Left lung (tissue), 10 donors: Measurements from ENCODE around the gene ARX. TPM values are rescaled to one million over a fixed set of nuclear protein-coding genes. Genes with fewer than 3 reads are reported as not detected.

Experiments used
- ATAC-seq: fragments of 200-7000 bp; cut with Tn5 transposase; one replicate; pipeline ENCODE4 v1.9.1; 2020; ENCODE audit warnings: moderate library complexity
- DNase-seq, 4 donors: peaks; one replicate each; pipeline ENCODE4 v3.0.0-alpha.2; 2013 to 2020
- H3K27ac ChIP-seq, 2 donors: fragments of 200-600 bp; sonication (generic) in 1 of 2; one replicate each; pipeline versions ENCODE4 v1.5.0 to v1.8.0; 2020 to 2021
- H3K27me3 ChIP-seq, 2 donors: fragments of 200-600 bp; sonication (generic) in 1 of 2; one replicate each; pipeline versions ENCODE4 v1.5.0 to v1.8.0; 2020 to 2021
- H3K36me3 ChIP-seq, 2 donors: fragments of 200-600 bp; sonication (generic) in 1 of 2; one replicate each; pipeline versions ENCODE4 v1.5.0 to v1.8.0; 2020 to 2021
- H3K4me1 ChIP-seq, 2 donors: fragments of 200-600 bp; one replicate each; pipeline ENCODE4 v1.8.0; 2021
- H3K4me3 ChIP-seq, 2 donors: fragments of 200-600 bp; sonication (generic) in 1 of 2; one replicate each; pipeline versions ENCODE4 v1.5.0 to v1.8.0; 2020 to 2021; ENCODE audit warnings: mild to moderate bottlenecking in 1 of 2
- H3K9me3 ChIP-seq, 2 donors: fragments of 200-600 bp; sonication (generic) in 1 of 2; one replicate each; pipeline versions ENCODE4 v1.5.0 to v1.8.0; 2020 to 2021
- intact Hi-C, 2 donors: fragments of 100-400 bp; cut with DNase I; formaldehyde crosslinking; loops; one replicate each; pipeline versions ENCODE4 v1.11.2 to v1.14.2; 2022
- polyA plus RNA-seq, 6 donors: library from polyadenylated mRNA; unstranded; fragments of 120-200 nt; gene quantifications; one replicate each; pipeline ENCODE4 v1.2.1, GENCODE V29; 2013; ENCODE audit not compliant: insufficient read length in 6 of 6
- total RNA-seq, 2 donors: library from RNA; stranded (reverse); fragmentation: NEBNext Ultra II Directional; extraction: Animal tissue kit (Norgen Biotek cat#: 25700); gene quantifications; one replicate each; pipeline ENCODE4 v1.2.1, GENCODE V29; 2021
- TF ChIP-seq, protein P1 (sequence below), 2 donors: fragments of 200-600 bp; sonication (generic) in 1 of 2; IDR thresholded peaks; one replicate each; pipeline versions ENCODE4 v1.5.0 to v1.8.0; 2021; ENCODE audit warnings: antibody characterized with exemption in 2 of 2
- donor health status: DM: no; HTN: yes; CAD: no.
- donor health status: DM: no; HTN: no; CAD: no.

Gene ARX
- total and polyA plus RNA-seq, 8 donors: 0.07 to 0.41 (median 0.13) TPM; not detected in 1

- no peak overlapping the region for H3K4me3 ChIP-seq
- no peaks in the 10 kb centered on the region for H3K9me3 ChIP-seq
- intact Hi-C loops: no loop called here
- no peak overlapping the region for H3K27ac ChIP-seq
- TF ChIP-seq, protein P1, sequence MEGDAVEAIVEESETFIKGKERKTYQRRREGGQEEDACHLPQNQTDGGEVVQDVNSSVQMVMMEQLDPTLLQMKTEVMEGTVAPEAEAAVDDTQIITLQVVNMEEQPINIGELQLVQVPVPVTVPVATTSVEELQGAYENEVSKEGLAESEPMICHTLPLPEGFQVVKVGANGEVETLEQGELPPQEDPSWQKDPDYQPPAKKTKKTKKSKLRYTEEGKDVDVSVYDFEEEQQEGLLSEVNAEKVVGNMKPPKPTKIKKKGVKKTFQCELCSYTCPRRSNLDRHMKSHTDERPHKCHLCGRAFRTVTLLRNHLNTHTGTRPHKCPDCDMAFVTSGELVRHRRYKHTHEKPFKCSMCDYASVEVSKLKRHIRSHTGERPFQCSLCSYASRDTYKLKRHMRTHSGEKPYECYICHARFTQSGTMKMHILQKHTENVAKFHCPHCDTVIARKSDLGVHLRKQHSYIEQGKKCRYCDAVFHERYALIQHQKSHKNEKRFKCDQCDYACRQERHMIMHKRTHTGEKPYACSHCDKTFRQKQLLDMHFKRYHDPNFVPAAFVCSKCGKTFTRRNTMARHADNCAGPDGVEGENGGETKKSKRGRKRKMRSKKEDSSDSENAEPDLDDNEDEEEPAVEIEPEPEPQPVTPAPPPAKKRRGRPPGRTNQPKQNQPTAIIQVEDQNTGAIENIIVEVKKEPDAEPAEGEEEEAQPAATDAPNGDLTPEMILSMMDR (IDR thresholded peaks at IDR 0.05): no peak
- H3K36me3 ChIP-seq: no peaks in the 10 kb centered on the region
- DNase-seq: no peak
- H3K27me3 ChIP-seq: no peaks in the 10 kb centered on the region
- H3K4me1 ChIP-seq: no peaks in the 10 kb centered on the region
- no peak for ATAC-seq
Measured at GRCh38 chrX:24987731-24988130, 28.0 kb downstream of the ARX start.

DNA sequence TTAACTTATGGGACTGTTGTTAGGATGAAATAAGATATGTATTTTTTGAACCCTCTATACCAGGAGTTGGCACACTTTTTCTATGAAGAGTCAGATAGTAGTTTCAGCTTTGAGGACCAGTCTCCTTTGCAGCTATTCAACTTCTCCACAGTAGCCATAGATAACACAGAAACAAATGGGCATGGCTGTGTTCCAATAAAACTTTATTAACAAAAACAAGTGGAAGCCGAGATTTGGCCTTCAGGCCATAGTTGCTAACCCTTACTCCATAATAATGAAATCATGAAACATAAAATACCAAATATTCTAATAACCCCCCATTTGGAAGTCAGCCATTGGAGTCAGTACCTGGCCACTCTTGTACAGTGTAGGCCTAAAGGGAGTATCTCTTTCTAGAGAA is 30.6 kb downstream of the ARX start:
- no peak for ATAC-seq
- Histone ChIP-seq H3K4me3 (no peak overlapping the region), H3K27ac (no peak overlapping the region), H3K27me3 (no peaks in the 10 kb centered on the region), H3K36me3 (no peaks in the 10 kb centered on the region), H3K9me3 (no peaks in the 10 kb centered on the region), H3K4me1 (no peaks in the 10 kb centered on the region)
- intact Hi-C loops: no loop called here
- no peak for DNase-seq
- TF ChIP-seq, protein P1 (IDR thresholded peaks at IDR 0.05): no peak

DNA sequence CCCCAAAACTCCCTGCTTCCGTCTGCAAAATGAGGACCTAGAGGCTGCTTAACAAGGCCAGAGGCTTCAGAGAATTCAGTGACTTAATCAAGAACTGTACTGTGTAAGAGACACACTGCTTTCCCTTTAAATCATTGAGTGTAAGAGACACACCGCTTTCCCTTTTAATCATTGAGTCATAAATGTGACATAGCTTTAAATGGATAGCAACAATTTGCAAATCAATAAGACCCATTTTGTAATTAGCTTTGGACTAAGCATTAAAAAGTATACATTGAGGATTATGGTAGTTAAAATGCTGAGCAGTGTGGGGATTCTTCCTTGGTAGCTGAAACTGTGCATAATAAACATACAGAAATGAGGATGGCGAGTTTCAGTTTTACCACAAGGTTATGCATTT is 31.8 kb downstream of the ARX start:
- ATAC-seq (no peak), DNase-seq (no peak)
- H3K9me3 ChIP-seq: no peaks in the 10 kb centered on the region
- H3K36me3 ChIP-seq: no peaks in the 10 kb centered on the region
- no peaks in the 10 kb centered on the region for H3K27me3 ChIP-seq
- intact Hi-C loops: no loop called here
- no peaks in the 10 kb centered on the region for H3K4me1 ChIP-seq
- TF ChIP-seq, protein P1 (IDR thresholded peaks at IDR 0.05): no peak
- no peak overlapping the region for H3K27ac ChIP-seq
- no peak overlapping the region for H3K4me3 ChIP-seq

- H3K36me3 ChIP-seq: no peaks in the 10 kb centered on the region
- no peaks in the 10 kb centered on the region for H3K9me3 ChIP-seq
- no peak for DNase-seq
- intact Hi-C loops: no loop called here
- TF ChIP-seq, protein P1 (IDR thresholded peaks at IDR 0.05): no peak
- no peak for ATAC-seq
- H3K27ac ChIP-seq: no peak overlapping the region
- H3K4me3 ChIP-seq: no peak overlapping the region
- no peaks in the 10 kb centered on the region for H3K27me3 ChIP-seq
- H3K4me1 ChIP-seq: no peaks in the 10 kb centered on the region
Measured at GRCh38 chrX:24982306-24982965, 33.3 kb downstream of the ARX start.

DNA sequence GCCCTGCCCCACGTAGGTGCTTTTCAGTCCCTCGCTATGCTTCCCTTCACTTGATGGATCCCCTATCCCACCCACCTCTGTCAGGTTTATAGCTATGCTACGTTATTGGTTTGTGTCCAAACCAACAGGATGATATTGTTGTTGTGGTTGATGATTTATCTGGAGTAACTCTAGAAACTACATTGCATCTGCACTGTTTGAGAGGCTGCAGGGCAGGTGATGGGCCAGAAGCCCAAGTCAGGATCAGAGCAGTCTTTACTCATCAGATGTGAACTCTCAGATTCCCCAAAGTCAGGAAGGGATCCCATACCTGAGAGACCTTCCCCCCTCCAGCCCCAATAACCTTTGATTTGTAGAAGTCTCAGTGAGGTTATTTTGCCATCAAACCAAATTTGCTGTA is 34.7 kb downstream of the ARX start:
- Histone ChIP-seq H3K9me3 (no peaks in the 10 kb centered on the region), H3K36me3 (no peaks in the 10 kb centered on the region), H3K27ac (no peak overlapping the region), H3K4me1 (no peaks in the 10 kb centered on the region), H3K27me3 (no peaks in the 10 kb centered on the region), H3K4me3 (no peak overlapping the region)
- intact Hi-C loops: no loop called here
- ATAC-seq (no peak), DNase-seq (no peak)
- TF ChIP-seq, protein P1 (IDR thresholded peaks at IDR 0.05): no peak
